ENCODE measurements around the gene TTC24. TPM values are rescaled to one million over a fixed set of nuclear protein-coding genes. Genes with fewer than 3 reads are reported as not detected.
"Not testable (repeated sequence)": the region's sequence is repeated elsewhere in the genome, so short reads cannot be mapped to it uniquely, and the experiment has no call there.

The TTC24 gene
- total and polyA plus RNA-seq, 4 donors, result not detected

DNA sequence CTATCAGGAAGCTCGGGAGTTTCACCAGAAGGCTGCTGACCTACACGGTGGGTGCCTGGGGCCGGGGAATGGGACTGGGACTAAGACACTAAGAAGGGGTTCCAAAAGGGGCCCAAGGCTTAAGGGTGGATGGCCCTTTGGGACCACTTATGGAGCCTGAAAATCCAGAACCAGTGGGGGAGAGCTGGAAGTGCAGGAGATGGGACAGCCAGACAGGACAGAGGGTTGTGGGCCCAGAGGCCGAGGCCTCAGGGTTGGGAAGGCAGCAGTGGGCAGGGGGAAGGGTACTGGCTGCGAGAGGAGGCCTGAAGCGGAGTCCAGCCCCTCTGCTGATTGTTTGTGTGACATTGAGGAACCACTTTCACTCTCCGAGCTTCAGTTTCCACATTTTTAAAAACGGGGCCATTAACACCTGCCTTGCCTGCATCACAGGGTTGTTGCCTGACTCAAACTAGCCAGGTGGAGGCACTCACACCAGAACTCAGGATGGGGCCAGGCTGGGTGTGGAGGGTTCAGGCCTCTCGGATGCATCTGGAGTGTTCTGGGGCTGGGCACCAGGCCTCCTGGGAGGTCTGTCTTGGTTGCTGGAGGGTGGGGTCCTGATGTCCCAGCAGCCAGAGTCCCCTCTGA, 3.0 kb downstream of the TTC24 start:
- H3K27ac ChIP-seq (ENCODE audit: low read depth, low read length), result no peak overlapping the region
- no peak overlapping the region for H3K4me3 ChIP-seq (ENCODE audit: low read depth, low read length)
- no peak for DNase-seq (ENCODE audit: low read depth in 4 of 6, low spot score in 6 of 6)
- H3K4me1 ChIP-seq (ENCODE audit: control insufficient read depth, insufficient read depth, low read length), result no peaks in the 10 kb centered on the region
- no peaks in the 10 kb centered on the region for H3K27me3 ChIP-seq (ENCODE audit: control insufficient read depth, insufficient read depth, low read length)
- no peaks in the 10 kb centered on the region for H3K9me3 ChIP-seq (ENCODE audit: control insufficient read depth, insufficient read depth, low read length)
- H3K36me3 ChIP-seq (ENCODE audit: control insufficient read depth, insufficient read depth, low read length), result no peaks in the 10 kb centered on the region
- WGBS (ENCODE audit: insufficient coverage), result 78% methylated on average over 8 of the region's 9 CpGs

DNA sequence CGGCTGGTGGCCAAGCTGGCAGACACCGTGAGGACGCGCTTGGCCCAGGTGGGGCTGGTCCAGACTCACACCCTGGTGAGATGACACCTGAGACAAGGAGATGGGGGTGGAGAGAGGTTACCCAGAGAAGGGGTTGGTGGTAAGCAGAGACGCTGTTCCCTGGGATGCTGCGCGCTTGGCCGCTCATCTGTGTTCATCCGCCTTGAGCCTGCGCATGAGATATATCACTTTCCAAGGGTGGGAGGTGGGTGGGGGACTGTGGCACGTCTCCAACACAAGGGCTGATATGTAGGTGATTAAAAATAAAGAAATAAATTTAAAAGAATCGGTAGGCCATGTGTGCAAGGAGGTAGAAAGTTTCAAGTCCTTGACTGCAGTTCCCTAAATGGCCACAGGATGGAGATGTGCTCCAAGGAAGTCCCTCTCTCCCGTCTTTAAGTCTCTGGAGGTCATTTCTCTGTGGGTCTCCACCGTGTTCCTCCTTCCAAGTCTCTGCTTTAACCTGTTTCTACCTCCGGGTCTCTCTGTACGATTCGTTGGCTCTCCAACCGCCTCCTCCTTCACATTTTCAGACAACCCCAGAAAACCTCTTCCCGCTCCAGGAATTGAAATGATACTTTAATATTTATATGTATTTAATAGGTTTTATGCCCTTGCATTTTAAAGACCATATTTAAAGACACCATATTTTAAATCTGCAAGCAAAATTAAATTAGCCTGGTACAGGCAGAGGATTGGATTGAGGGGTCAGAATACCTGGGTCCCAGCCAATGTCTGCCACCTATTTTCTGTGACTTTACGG, 4.5 kb downstream of the TTC24 start:
- Histone ChIP-seq H3K36me3 (ENCODE audit: control insufficient read depth, insufficient read depth, low read length) (no peaks in the 10 kb centered on the region), H3K9me3 (ENCODE audit: control insufficient read depth, insufficient read depth, low read length) (no peaks in the 10 kb centered on the region), H3K27me3 (ENCODE audit: control insufficient read depth, insufficient read depth, low read length) (no peaks in the 10 kb centered on the region), H3K4me3 (ENCODE audit: low read depth, low read length) (no peak overlapping the region), H3K4me1 (ENCODE audit: control insufficient read depth, insufficient read depth, low read length) (no peaks in the 10 kb centered on the region), H3K27ac (ENCODE audit: low read depth, low read length) (no peak overlapping the region)
- WGBS (ENCODE audit: insufficient coverage), result 50% methylated on average over 15 of the region's 20 CpGs
- DNase-seq (ENCODE audit: low read depth in 4 of 6, low spot score in 6 of 6), result peak in 4 of 6 donors; percentile 67 to 95 (median 84)

DNA sequence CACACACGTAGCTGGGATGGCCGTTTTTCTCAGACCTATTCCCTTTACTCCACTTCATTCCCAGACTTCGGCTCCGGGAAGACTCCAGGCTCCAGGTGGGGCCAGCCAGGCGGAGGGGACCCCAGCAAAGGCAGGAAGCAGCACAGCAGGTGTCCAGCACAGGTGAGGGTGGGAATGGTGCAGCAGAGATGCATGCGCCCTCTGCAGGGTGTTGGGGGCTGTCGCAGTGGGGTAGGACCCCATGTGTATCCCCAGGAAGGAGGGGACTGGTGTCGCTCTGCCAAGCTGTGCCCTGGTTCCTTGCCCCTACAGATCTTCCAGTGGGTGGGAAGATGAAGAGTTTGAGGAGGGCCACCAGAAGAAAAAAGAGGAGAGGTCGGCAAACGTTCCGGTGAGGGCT, 5.3 kb downstream of the TTC24 start:
- no peaks in the 10 kb centered on the region for H3K4me1 ChIP-seq (ENCODE audit: control insufficient read depth, insufficient read depth, low read length)
- no peak overlapping the region for H3K27ac ChIP-seq (ENCODE audit: low read depth, low read length)
- H3K27me3 ChIP-seq (ENCODE audit: control insufficient read depth, insufficient read depth, low read length), result no peaks in the 10 kb centered on the region
- H3K9me3 ChIP-seq (ENCODE audit: control insufficient read depth, insufficient read depth, low read length), result no peaks in the 10 kb centered on the region
- no peaks in the 10 kb centered on the region for H3K36me3 ChIP-seq (ENCODE audit: control insufficient read depth, insufficient read depth, low read length)
- H3K4me3 ChIP-seq (ENCODE audit: low read depth, low read length), result no peak overlapping the region
- 35% methylated on average over 7 of the region's 11 CpGs for WGBS (ENCODE audit: insufficient coverage)
- no peak for DNase-seq (ENCODE audit: low read depth in 4 of 6, low spot score in 6 of 6)

DNA sequence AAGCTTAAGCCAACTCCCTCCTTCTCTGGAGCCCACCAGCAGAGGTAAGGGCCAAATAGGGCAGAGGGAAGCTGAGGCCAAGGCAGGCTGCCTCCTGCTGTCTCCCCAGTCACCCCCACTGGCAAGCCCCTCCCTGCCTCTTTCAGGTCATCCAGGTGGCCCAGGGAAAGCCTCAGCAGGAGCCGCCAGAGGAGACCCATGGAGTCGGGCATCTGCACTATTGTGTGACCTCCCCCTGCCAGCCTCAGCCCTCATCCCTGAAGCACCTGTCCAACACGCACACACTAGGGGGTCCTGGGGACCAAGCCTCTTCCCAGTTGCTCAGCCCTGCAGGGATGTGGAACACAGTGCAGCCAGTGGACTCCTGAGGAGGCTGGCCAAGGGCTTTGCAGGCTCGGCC, 6.8 kb downstream of the TTC24 start:
- no peak overlapping the region for H3K27ac ChIP-seq (ENCODE audit: low read depth, low read length)

DNA sequence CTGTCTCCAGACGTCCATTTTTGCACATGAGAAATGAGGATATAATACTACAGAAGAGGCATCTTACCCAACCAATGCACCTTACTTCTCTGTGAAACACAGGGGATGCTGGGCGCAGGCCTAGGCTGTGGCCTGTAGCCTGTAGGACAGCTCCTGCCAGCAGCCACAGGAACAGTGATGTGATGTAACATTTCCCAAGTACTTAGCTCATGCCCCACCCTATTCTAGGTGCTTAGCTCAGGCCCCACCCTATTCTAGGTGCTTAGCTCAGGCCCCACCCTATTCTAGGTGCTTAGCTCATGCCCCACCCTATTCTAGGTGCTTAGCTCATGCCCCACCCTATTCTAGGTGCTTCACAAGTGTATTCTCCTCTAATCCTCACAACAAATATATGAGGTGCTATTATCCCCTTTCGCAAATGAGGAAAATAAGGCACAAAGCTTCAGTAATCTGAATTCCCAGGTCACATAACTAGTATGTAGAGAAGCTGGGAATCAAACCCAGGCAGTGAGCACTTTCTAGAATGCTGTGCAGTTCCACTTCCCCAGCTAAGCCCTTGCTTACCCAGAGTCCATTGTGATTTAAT, 7.5 kb downstream of the TTC24 start:
- Histone ChIP-seq H3K4me1 (ENCODE audit: control insufficient read depth, insufficient read depth, low read length) (peaks cover 2% of the 10 kb centered on the region), H3K27ac (ENCODE audit: low read depth, low read length) (no peak overlapping the region), H3K27me3 (ENCODE audit: control insufficient read depth, insufficient read depth, low read length) (no peaks in the 10 kb centered on the region), H3K9me3 (ENCODE audit: control insufficient read depth, insufficient read depth, low read length) (no peaks in the 10 kb centered on the region), H3K36me3 (ENCODE audit: control insufficient read depth, insufficient read depth, low read length) (no peaks in the 10 kb centered on the region), H3K4me3 (ENCODE audit: low read depth, low read length) (no peak overlapping the region)
- WGBS (ENCODE audit: insufficient coverage), result 100% methylated on average over 1 of the region's 3 CpGs
- no peak for DNase-seq (ENCODE audit: low read depth in 4 of 6, low spot score in 6 of 6)

More for the DNA sequence above, 6.8 kb downstream of the TTC24 start:
- H3K4me1 ChIP-seq (ENCODE audit: control insufficient read depth, insufficient read depth, low read length), result no peaks in the 10 kb centered on the region
- H3K27me3 ChIP-seq (ENCODE audit: control insufficient read depth, insufficient read depth, low read length), result no peaks in the 10 kb centered on the region
- WGBS (ENCODE audit: insufficient coverage), result 60% methylated on average over 4 of the region's 4 CpGs
- H3K4me3 ChIP-seq (ENCODE audit: low read depth, low read length), result no peak overlapping the region
- H3K9me3 ChIP-seq (ENCODE audit: control insufficient read depth, insufficient read depth, low read length), result no peaks in the 10 kb centered on the region
- DNase-seq (ENCODE audit: low read depth in 4 of 6, low spot score in 6 of 6), result no peak
- H3K36me3 ChIP-seq (ENCODE audit: control insufficient read depth, insufficient read depth, low read length), result no peaks in the 10 kb centered on the region

DNA sequence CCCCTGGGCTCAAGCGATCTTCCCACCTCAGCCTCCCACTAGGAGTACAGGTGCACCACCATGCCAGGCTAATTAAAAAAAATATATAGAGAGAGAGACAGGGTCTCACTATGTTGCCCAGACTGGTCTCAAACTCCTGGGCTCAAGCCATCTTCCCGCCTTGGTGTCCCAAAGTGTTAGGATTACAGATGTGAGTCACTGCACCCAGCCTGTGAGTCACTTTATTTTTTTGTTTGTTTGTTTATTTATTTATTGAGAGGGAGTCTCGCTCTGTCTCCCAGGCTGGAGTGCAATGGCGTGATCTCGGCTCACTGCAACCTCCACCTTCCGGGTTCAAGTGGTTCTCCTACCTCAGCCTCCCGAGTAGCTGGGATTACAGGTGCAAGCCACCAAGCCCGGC, 8.4 kb downstream of the TTC24 start:
- H3K27me3 ChIP-seq (ENCODE audit: control insufficient read depth, insufficient read depth, low read length); H3K4me3 ChIP-seq (ENCODE audit: low read depth, low read length); H3K9me3 ChIP-seq (ENCODE audit: control insufficient read depth, insufficient read depth, low read length); H3K36me3 ChIP-seq (ENCODE audit: control insufficient read depth, insufficient read depth, low read length); DNase-seq (ENCODE audit: low read depth in 4 of 6, low spot score in 6 of 6); H3K27ac ChIP-seq (ENCODE audit: low read depth, low read length): not testable (repeated sequence)
- WGBS (ENCODE audit: insufficient coverage), result 83% methylated on average over 5 of the region's 8 CpGs
- H3K4me1 ChIP-seq (ENCODE audit: control insufficient read depth, insufficient read depth, low read length), result peaks cover 12% of the 10 kb centered on the region

DNA sequence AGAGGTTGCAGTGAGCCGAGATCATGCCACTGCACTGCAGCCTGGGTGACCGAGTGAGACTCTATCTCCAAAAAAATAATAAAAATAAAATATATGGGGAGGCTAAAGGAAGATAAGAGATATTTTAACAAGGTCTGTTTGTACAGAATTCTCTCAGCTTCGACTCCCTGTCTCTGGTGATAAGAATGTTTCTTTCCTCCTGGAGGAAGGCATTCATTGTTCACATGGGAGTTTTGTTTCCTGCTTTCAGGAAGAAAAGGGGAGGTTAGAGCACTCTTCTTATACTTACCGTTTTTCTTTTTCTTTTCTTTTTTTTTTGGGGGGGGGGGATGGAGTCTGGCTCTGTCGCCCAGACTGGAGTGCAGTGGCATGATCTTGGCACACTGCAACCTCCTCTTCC, 10.0 kb downstream of the TTC24 start:
- Histone ChIP-seq H3K36me3 (ENCODE audit: control insufficient read depth, insufficient read depth, low read length) (peaks cover 9% of the 10 kb centered on the region), H3K27ac (ENCODE audit: low read depth, low read length) (no peak overlapping the region), H3K4me3 (ENCODE audit: low read depth, low read length) (no peak overlapping the region), H3K27me3 (ENCODE audit: control insufficient read depth, insufficient read depth, low read length) (no peaks in the 10 kb centered on the region), H3K9me3 (ENCODE audit: control insufficient read depth, insufficient read depth, low read length) (no peaks in the 10 kb centered on the region), H3K4me1 (ENCODE audit: control insufficient read depth, insufficient read depth, low read length) (peaks cover 24% of the 10 kb centered on the region)
- WGBS (ENCODE audit: insufficient coverage), result 100% methylated on average over 1 of the region's 5 CpGs
- no peak for DNase-seq (ENCODE audit: low read depth in 4 of 6, low spot score in 6 of 6)

DNA sequence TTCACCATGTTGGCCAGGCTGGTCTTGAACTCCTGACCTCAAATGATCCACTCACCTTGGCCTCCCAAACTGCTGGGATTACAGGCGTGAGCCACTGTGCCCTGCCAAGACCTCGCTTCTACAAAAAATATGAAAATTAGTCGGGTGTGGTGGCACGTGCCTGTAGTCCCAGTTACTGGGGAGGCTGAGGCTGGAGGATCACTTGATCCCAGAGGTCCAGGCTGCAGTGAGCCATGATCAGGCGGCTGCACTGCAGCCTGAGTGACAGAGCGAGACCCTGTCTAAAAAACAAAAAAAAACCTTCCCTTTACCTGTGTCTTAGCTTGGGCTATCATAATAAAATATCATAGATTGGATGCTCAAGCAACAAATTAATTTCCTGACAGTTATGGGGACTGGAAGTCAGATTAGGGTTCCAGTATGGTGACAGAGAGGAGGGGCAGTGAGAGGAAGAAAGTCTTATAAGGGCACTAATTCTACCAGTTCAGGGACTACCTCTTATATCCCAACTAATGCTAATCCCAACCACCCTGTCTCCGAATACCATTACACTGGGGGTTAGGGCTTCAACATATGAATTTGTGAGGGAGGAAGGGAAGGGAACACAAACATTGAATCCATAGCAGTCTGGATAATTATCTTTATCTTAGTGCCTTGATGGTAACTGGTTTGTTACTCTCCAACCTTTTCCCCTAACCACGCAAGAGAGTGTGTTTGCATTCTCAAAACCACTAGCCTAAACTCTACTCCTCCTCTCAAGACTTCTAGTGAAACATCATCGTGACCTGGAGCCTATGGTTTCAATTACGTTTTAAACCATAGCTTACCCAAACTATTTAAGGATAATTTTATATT, 11.0 kb downstream of the TTC24 start:
- Histone ChIP-seq H3K4me1 (ENCODE audit: control insufficient read depth, insufficient read depth, low read length) (peaks cover 32% of the 10 kb centered on the region), H3K27ac (ENCODE audit: low read depth, low read length) (no peak overlapping the region), H3K9me3 (ENCODE audit: control insufficient read depth, insufficient read depth, low read length) (no peaks in the 10 kb centered on the region), H3K36me3 (ENCODE audit: control insufficient read depth, insufficient read depth, low read length) (peaks cover 18% of the 10 kb centered on the region), H3K4me3 (ENCODE audit: low read depth, low read length) (peak overlapping the region; percentile 87), H3K27me3 (ENCODE audit: control insufficient read depth, insufficient read depth, low read length) (no peaks in the 10 kb centered on the region)
- WGBS (ENCODE audit: insufficient coverage), result 87% methylated on average over 2 of the region's 10 CpGs
- no peak for DNase-seq (ENCODE audit: low read depth in 4 of 6, low spot score in 6 of 6)

DNA sequence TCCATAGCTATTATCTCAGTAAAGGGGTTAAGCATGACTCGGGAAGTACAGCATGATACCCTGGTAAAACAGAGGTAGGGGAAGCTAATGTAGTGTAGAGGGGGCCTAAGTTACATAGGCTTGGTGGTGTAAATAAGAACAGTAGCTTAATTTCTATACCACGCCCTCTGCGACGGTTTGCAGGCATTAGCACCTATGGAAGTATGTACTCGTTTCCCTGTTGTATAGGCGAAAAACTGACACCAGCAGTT, 11.6 kb downstream of the TTC24 start:
- DNase-seq (ENCODE audit: low read depth in 4 of 6, low spot score in 6 of 6), result no peak
- peaks cover 23% of the 10 kb centered on the region for H3K36me3 ChIP-seq (ENCODE audit: control insufficient read depth, insufficient read depth, low read length)
- WGBS (ENCODE audit: insufficient coverage), result 0% methylated on average over 1 of the region's 6 CpGs
- peaks cover 36% of the 10 kb centered on the region for H3K4me1 ChIP-seq (ENCODE audit: control insufficient read depth, insufficient read depth, low read length)
- H3K4me3 ChIP-seq (ENCODE audit: low read depth, low read length), result peak overlapping the region; percentile 87
- peak overlapping the region; percentile 19 for H3K27ac ChIP-seq (ENCODE audit: low read depth, low read length)
- H3K27me3 ChIP-seq (ENCODE audit: control insufficient read depth, insufficient read depth, low read length), result no peaks in the 10 kb centered on the region
- H3K9me3 ChIP-seq (ENCODE audit: control insufficient read depth, insufficient read depth, low read length), result no peaks in the 10 kb centered on the region

Data from spinal cord (tissue), 10 donors.